H9 (cell line): ENCODE results near the gene AP3D1. TPM values are rescaled to one million over a fixed set of nuclear protein-coding genes. Genes with fewer than 3 reads are reported as not detected.

Source experiments
- DNase-seq: peaks from one replicate; pipeline ENCODE4 v3.0.0-alpha.2; 2017
- H2AFZ ChIP-seq: one replicate; pipeline ENCODE4 v1.6.1; 2013; ENCODE audit warnings: mild to moderate bottlenecking, low read length, control low read depth, moderate library complexity
- H2AK5ac ChIP-seq: 2 replicates; pipeline ENCODE4 v1.6.1; 2013; ENCODE audit warnings: low read length, control low read depth, mixed read lengths; ENCODE audit not compliant: insufficient read length
- H2BK120ac ChIP-seq: one replicate; pipeline ENCODE4 v1.6.1; 2013; ENCODE audit warnings: low read depth, mild to moderate bottlenecking, low read length, control low read depth, inconsistent platforms; ENCODE audit not compliant: poor library complexity, severe bottlenecking
- H2BK12ac ChIP-seq: 2 replicates; pipeline ENCODE4 v1.6.1; 2013; ENCODE audit warnings: low read length, control low read depth, mixed read lengths, low read depth; ENCODE audit not compliant: insufficient read length
- H2BK15ac ChIP-seq: 2 replicates; pipeline ENCODE4 v1.6.1; 2013; ENCODE audit warnings: low read depth, low read length, control low read depth
- H2BK20ac ChIP-seq: one replicate; pipeline ENCODE4 v1.6.1; 2013; ENCODE audit warnings: low read depth, mild to moderate bottlenecking, low read length, control low read depth, inconsistent platforms; ENCODE audit not compliant: poor library complexity, severe bottlenecking
- H2BK5ac ChIP-seq: 2 replicates; pipeline ENCODE4 v1.6.1; 2013; ENCODE audit warnings: low read length, control low read depth, mixed read lengths; ENCODE audit not compliant: insufficient read length
- H3K14ac ChIP-seq: 2 replicates; pipeline ENCODE4 v1.6.1; 2013; ENCODE audit warnings: low read length, control low read depth; ENCODE audit not compliant: insufficient read depth
- H3K18ac ChIP-seq: 2 replicates; pipeline ENCODE4 v1.6.1; 2013; ENCODE audit warnings: low read depth, mild to moderate bottlenecking, mixed read lengths, low read length, control low read depth; ENCODE audit not compliant: insufficient read length
- H3K23ac ChIP-seq: 2 replicates; pipeline ENCODE4 v1.6.1; 2013; ENCODE audit warnings: low read length, control low read depth, mixed read lengths, low read depth; ENCODE audit not compliant: insufficient read length
- H3K23me2 ChIP-seq: 2 replicates; pipeline ENCODE4 v1.6.1; 2013; ENCODE audit warnings: low read depth, mild to moderate bottlenecking, mixed read lengths, low read length, control low read depth; ENCODE audit not compliant: insufficient read length, poor library complexity, severe bottlenecking
- H3K27ac ChIP-seq: 2 replicates; pipeline ENCODE4 v1.5.1; 2013; ENCODE audit warnings: low read length, control low read depth, mixed read lengths, low read depth; ENCODE audit not compliant: insufficient read length
- H3K27me3 ChIP-seq: 2 replicates; pipeline ENCODE4 v1.6.1; 2013; ENCODE audit warnings: low read length, control low read depth, inconsistent platforms; ENCODE audit not compliant: insufficient read depth
- H3K4ac ChIP-seq: 2 replicates; pipeline ENCODE4 v1.6.1; 2013; ENCODE audit warnings: low read depth, mild to moderate bottlenecking, control low read depth, inconsistent platforms, low read length, moderate library complexity
- H3K4me1 ChIP-seq: 2 replicates; pipeline ENCODE4 v1.6.1; 2013; ENCODE audit warnings: low read length, control low read depth, inconsistent platforms; ENCODE audit not compliant: insufficient read depth
- H3K4me2 ChIP-seq: 2 replicates; pipeline ENCODE4 v1.6.1; 2013; ENCODE audit warnings: low read length, control low read depth, mixed read lengths; ENCODE audit not compliant: insufficient read length, insufficient read depth
- H3K56ac ChIP-seq: 2 replicates; pipeline ENCODE4 v1.6.1; 2013; ENCODE audit warnings: low read depth, mild to moderate bottlenecking, mixed read lengths, low read length, control low read depth; ENCODE audit not compliant: insufficient read length
- H3K79me1 ChIP-seq: 2 replicates; pipeline ENCODE4 v1.6.1; 2013; ENCODE audit warnings: low read depth, mild to moderate bottlenecking, moderate library complexity, low read length, control low read depth, inconsistent platforms; ENCODE audit not compliant: insufficient read depth, poor library complexity, severe bottlenecking
- H3K79me2 ChIP-seq: 2 replicates; pipeline ENCODE4 v1.6.1; 2013; ENCODE audit warnings: low read length, control low read depth, inconsistent platforms; ENCODE audit not compliant: insufficient read depth
- H3K9ac ChIP-seq: 2 replicates; pipeline ENCODE4 v1.6.1; 2013; ENCODE audit warnings: low read length, control low read depth, mixed read lengths; ENCODE audit not compliant: insufficient read length; ENCODE audit errors: extremely low read depth
- H3K9me3 ChIP-seq: one replicate; pipeline ENCODE4 v1.6.1; 2013; ENCODE audit warnings: low read depth, low read length, inconsistent platforms; ENCODE audit not compliant: control insufficient read depth
- H3T11ph ChIP-seq: one replicate; pipeline ENCODE4 v1.6.1; 2013; ENCODE audit warnings: mild to moderate bottlenecking, low read length, control low read depth, inconsistent platforms
- H4K20me1 ChIP-seq: one replicate; pipeline ENCODE4 v1.6.1; 2013; ENCODE audit not compliant: control insufficient read depth, insufficient read length, insufficient read depth
- H4K5ac ChIP-seq: 2 replicates; pipeline ENCODE4 v1.6.1; 2013; ENCODE audit warnings: low read depth, mild to moderate bottlenecking, mixed read lengths, low read length, control low read depth; ENCODE audit not compliant: insufficient read length
- H4K8ac ChIP-seq: replicated peaks from 2 replicates; pipeline ENCODE4 v1.6.1; 2013; ENCODE audit warnings: low read length, control low read depth, mixed read lengths, low read depth; ENCODE audit not compliant: insufficient read length
- H4K91ac ChIP-seq: 2 replicates; pipeline ENCODE4 v1.6.1; 2013; ENCODE audit warnings: low read depth, mild to moderate bottlenecking, moderate library complexity, mixed read lengths, low read length, control low read depth; ENCODE audit not compliant: insufficient read length
- H3K27ac Mint-ChIP-seq, 3 experiments: 2 replicates in 2 of 3; 3 replicates in 1 of 3; pipeline ENCODE4 v1.8.0; 2020 to 2021; ENCODE audit warnings: mixed read lengths in 3 of 3, mild to moderate bottlenecking in 1 of 3, moderate library complexity in 1 of 3
- H3K27me3 Mint-ChIP-seq: 2 replicates; pipeline ENCODE4 v1.8.0; 2021; ENCODE audit warnings: low read depth, mild to moderate bottlenecking, moderate library complexity, mixed read lengths
- H3K36me3 Mint-ChIP-seq, 3 experiments: 2 replicates in 2 of 3; 3 replicates in 1 of 3; pipeline ENCODE4 v1.8.0; 2020 to 2021; ENCODE audit warnings: low read depth in 3 of 3, mixed read lengths in 3 of 3; ENCODE audit not compliant: insufficient read depth in 1 of 3
- H3K4me1 Mint-ChIP-seq, 2 experiments: 2 replicates each; pipeline ENCODE4 v1.8.0; 2020; ENCODE audit warnings: mixed read lengths in 2 of 2
- H3K4me3 Mint-ChIP-seq, 2 experiments: 2 replicates in 1 of 2; 3 replicates in 1 of 2; pipeline ENCODE4 v1.8.0; 2020 to 2021; ENCODE audit warnings: mild to moderate bottlenecking in 2 of 2, mixed read lengths in 2 of 2, moderate library complexity in 1 of 2
- H3K9me3 Mint-ChIP-seq, 2 experiments: 2 replicates in 1 of 2; 3 replicates in 1 of 2; pipeline ENCODE4 v1.8.0; 2020; ENCODE audit warnings: mild to moderate bottlenecking in 2 of 2, mixed read lengths in 2 of 2, moderate library complexity in 1 of 2
- CTCF ChIP-seq: fragments of 200-600 bp; sonication (generic); conservative IDR thresholded peaks from 3 replicates; pipeline ENCODE4 v1.8.0; 2021; ENCODE audit warnings: antibody characterized with exemption, mild to moderate bottlenecking
- whole genome bisulfite sequencing: extraction: QIAGEN DNeasy Blood & Tissue Kit; methylation state at CpG from one replicate; pipeline ENCODE4 v1.1.7; 2013; ENCODE audit warnings: missing lambda C conversion rate, low lambda C conversion rate, mixed read lengths; ENCODE audit not compliant: insufficient read length; ENCODE audit errors: extremely low coverage; 5-methylcytosine and 5-hydroxymethylcytosine counted together
- total RNA-seq: library from RNA; stranded (reverse); gene quantifications from 2 replicates; pipeline ENCODE4 v1.2.1, GENCODE V29; 2021

Gene AP3D1
- total RNA-seq, 1 experiment from 2014 or later: 142 TPM

- H2BK120ac ChIP-seq: no peak overlapping the region
- no peak for DNase-seq
- no peaks in the 10 kb centered on the region for H3K23me2 ChIP-seq
- no peaks in the 10 kb centered on the region for H3K9me3 ChIP-seq
- H3K79me1 ChIP-seq: no peaks in the 10 kb centered on the region
- WGBS: no CpG with 5 or more reads among the region's 11 CpGs
- no peak overlapping the region for H3K9ac ChIP-seq
- no peak overlapping the region for H3K4me3 Mint-ChIP-seq
- H2BK12ac ChIP-seq: no peak overlapping the region
- H3K56ac ChIP-seq: no peak overlapping the region
- no peak overlapping the region for H2BK15ac ChIP-seq
- no peaks in the 10 kb centered on the region for H4K20me1 ChIP-seq
- no peak overlapping the region for H4K5ac ChIP-seq
- H2AFZ ChIP-seq: no peak overlapping the region
- TF ChIP-seq CTCF: no peak
- no peak overlapping the region for H3T11ph ChIP-seq
- no peak overlapping the region for H3K27ac ChIP-seq
- no peak overlapping the region for H4K91ac ChIP-seq
- H3K14ac ChIP-seq: no peak overlapping the region
- no peak overlapping the region for H2BK5ac ChIP-seq
- H3K27me3 Mint-ChIP-seq: no peaks in the 10 kb centered on the region; the same call in 1 of the 2 replicates
- no peak overlapping the region for H3K18ac ChIP-seq
- H2BK20ac ChIP-seq: no peak overlapping the region
- H4K8ac ChIP-seq: no peak overlapping the region
- no peak overlapping the region for H3K23ac ChIP-seq
- no peak overlapping the region for H3K4ac ChIP-seq
- peaks cover 25 to 55% (median 50%) of the 10 kb centered on the region in 3 experiments for H3K36me3 Mint-ChIP-seq
- H3K27ac Mint-ChIP-seq: no peak overlapping the region
- no peaks in the 10 kb centered on the region for H3K27me3 ChIP-seq
- H2AK5ac ChIP-seq: no peak overlapping the region
- H3K4me2 ChIP-seq: no peak overlapping the region
- peaks cover 2% of the 10 kb centered on the region; the same call in 1 of the 2 replicates for H3K79me2 ChIP-seq
- peaks cover 2 to 4% of the 10 kb centered on the region in 2 experiments; a peak in 3 of 4 replicates for H3K4me1 Mint-ChIP-seq
- no peaks in the 10 kb centered on the region for H3K4me1 ChIP-seq
- H3K9me3 Mint-ChIP-seq: peaks cover 3 to 8% of the 10 kb centered on the region in 2 experiments; a peak in 4 of 5 replicates
Observed at GRCh38 chr19:2100719-2101061, 50.7 kb downstream of the AP3D1 start.
